NAMALWA (cell line): ENCODE measurements around the gene NLGN1.

ENCODE experiments used
- DNase-seq: peaks from one replicate; pipeline ENCODE4 v3.0.0-alpha.2; 2015; ENCODE audit warnings: low spot score

The NLGN1 gene

GRCh38 chr3:173988909-173989308 is 591.4 kb downstream of the NLGN1 start:
- DNase-seq, result no peak

GRCh38 chr3:173992416-173992815 is 594.9 kb downstream of the NLGN1 start:
- DNase-seq, result no peak

GRCh38 chr3:173993299-173993698 is 595.8 kb downstream of the NLGN1 start:
- peak; percentile 34 for DNase-seq

- DNase-seq, result no peak
Measured at GRCh38 chr3:174000675-174001074, 603.1 kb downstream of the NLGN1 start.

GRCh38 chr3:174002543-174002942 is 605.0 kb downstream of the NLGN1 start:
- DNase-seq, result peak; percentile 21

GRCh38 chr3:174010907-174011306 is 613.4 kb downstream of the NLGN1 start:
- no peak for DNase-seq

- no peak for DNase-seq
Measured at GRCh38 chr3:174016186-174016585, 618.6 kb downstream of the NLGN1 start.

GRCh38 chr3:174020156-174020555 is 622.6 kb downstream of the NLGN1 start:
- no peak for DNase-seq

- DNase-seq, result no peak
Measured at GRCh38 chr3:174023421-174023820, 625.9 kb downstream of the NLGN1 start.

GRCh38 chr3:174028673-174029072 is 631.1 kb downstream of the NLGN1 start:
- DNase-seq, result no peak

- DNase-seq, result no peak
Measured at GRCh38 chr3:174035328-174035886, 637.9 kb downstream of the NLGN1 start.

- DNase-seq, result no peak
Measured at GRCh38 chr3:174046311-174046710, 648.8 kb downstream of the NLGN1 start.

GRCh38 chr3:174049472-174049871 is 651.9 kb downstream of the NLGN1 start:
- no peak for DNase-seq

GRCh38 chr3:174051191-174051590 is 653.6 kb downstream of the NLGN1 start:
- DNase-seq, result no peak

- DNase-seq, result no peak
Measured at GRCh38 chr3:174058804-174059203, 661.3 kb downstream of the NLGN1 start.

- no peak for DNase-seq
Measured at GRCh38 chr3:174060431-174060830, 662.9 kb downstream of the NLGN1 start.

GRCh38 chr3:174061162-174061561 is 663.6 kb downstream of the NLGN1 start:
- DNase-seq, result no peak

- no peak for DNase-seq
Measured at GRCh38 chr3:174061731-174062130, 664.2 kb downstream of the NLGN1 start.

- no peak for DNase-seq
Measured at GRCh38 chr3:174062923-174063322, 665.4 kb downstream of the NLGN1 start.

- DNase-seq, result no peak
Measured at GRCh38 chr3:174068035-174068434, 670.5 kb downstream of the NLGN1 start.

- no peak for DNase-seq
Measured at GRCh38 chr3:174072675-174073074, 675.1 kb downstream of the NLGN1 start.

- no peak for DNase-seq
Measured at GRCh38 chr3:174083706-174084105, 686.2 kb downstream of the NLGN1 start.

- no peak for DNase-seq
Measured at GRCh38 chr3:174089592-174089991, 692.0 kb downstream of the NLGN1 start.

- no peak for DNase-seq
Measured at GRCh38 chr3:174094669-174095068, 697.1 kb downstream of the NLGN1 start.

GRCh38 chr3:174097686-174098085 is 700.1 kb downstream of the NLGN1 start:
- no peak for DNase-seq
